CD4-positive, alpha-beta T cell (primary cell): ENCODE results near the gene PLCXD1. TPM values are rescaled to one million over a fixed set of nuclear protein-coding genes. Genes with fewer than 3 reads are reported as not detected.
A peak's percentile ranks its signal among the peaks of the same experiment; 100 is the strongest.

Experiments
- ATAC-seq: fragments of 200-7000 bp; cut with Tn5 transposase; one replicate; pipeline ENCODE4 v1.10.0; 2022; ENCODE audit warnings: mild to moderate bottlenecking; ENCODE audit not compliant: poor library complexity
- CTCF ChIA-PET: fragments of 350-600 bp; sonication (Branson Sonifier 250); formaldehyde crosslinking; loops from one replicate; lab custom pipeline; 2021; ENCODE audit warnings: antibody characterized with exemption, inconsistent platforms; lab: Charles Lee
- POLR2A ChIA-PET: fragments of 350-600 bp; sonication (Branson Sonifier 250); formaldehyde crosslinking; loops from one replicate; lab custom pipeline; 2021; ENCODE audit warnings: antibody characterized with exemption, inconsistent platforms; lab: Charles Lee
- DNase-seq, 14 experiments: peaks; one replicate each; pipeline ENCODE4 v3.0.0-alpha.2; 2013 to 2020; ENCODE audit warnings: mixed read lengths in 2 of 14
- H3K27ac ChIP-seq, 2 donors: one replicate each; pipeline versions ENCODE4 v1.5.1 to v1.7.0; 2013; ENCODE audit warnings: low read length in 2 of 2, low read depth in 1 of 2, mild to moderate bottlenecking in 1 of 2
- H3K27me3 ChIP-seq, 2 experiments: 1 replicate in 1 of 2; 2 replicates in 1 of 2; pipeline versions ENCODE4 v1.6.1 to v1.7.0; 2013; ENCODE audit warnings: low read length in 2 of 2, control low read depth in 1 of 2, mild to moderate bottlenecking in 1 of 2, moderate library complexity in 1 of 2; ENCODE audit not compliant: insufficient read depth in 2 of 2, control insufficient read depth in 1 of 2
- H3K36me3 ChIP-seq: one replicate; pipeline ENCODE4 v1.6.1; 2013; ENCODE audit warnings: low read length, control low read depth; ENCODE audit not compliant: insufficient read depth
- H3K4me1 ChIP-seq: one replicate; pipeline ENCODE4 v1.6.1; 2013; ENCODE audit warnings: low read length, control low read depth; ENCODE audit not compliant: insufficient read depth
- H3K4me3 ChIP-seq: one replicate; pipeline ENCODE4 v1.5.1; 2013; ENCODE audit warnings: mild to moderate bottlenecking, low read length, moderate library complexity
- H3K9me3 ChIP-seq, 2 experiments: 1 replicate in 1 of 2; 2 replicates in 1 of 2; pipeline versions ENCODE4 v1.6.1 to v1.7.0; 2013; ENCODE audit warnings: low read length in 2 of 2, mild to moderate bottlenecking in 2 of 2, control low read depth in 1 of 2, moderate library complexity in 1 of 2; ENCODE audit not compliant: control insufficient read depth in 1 of 2, insufficient read depth in 1 of 2
- H3K27ac Mint-ChIP-seq: one replicate; pipeline ENCODE4 v1.8.0; 2020; ENCODE audit warnings: mixed read lengths
- H3K27me3 Mint-ChIP-seq: one replicate; pipeline ENCODE4 v1.8.0; 2021; ENCODE audit warnings: mixed read lengths
- H3K36me3 Mint-ChIP-seq: one replicate; pipeline ENCODE4 v1.8.0; 2021; ENCODE audit warnings: low read depth, mixed read lengths
- H3K4me1 Mint-ChIP-seq: one replicate; pipeline ENCODE4 v1.8.0; 2021; ENCODE audit warnings: low read depth, mixed read lengths
- H3K4me3 Mint-ChIP-seq: one replicate; pipeline ENCODE4 v1.8.0; 2020; ENCODE audit warnings: mild to moderate bottlenecking, mixed read lengths
- H3K9me3 Mint-ChIP-seq: one replicate; pipeline ENCODE4 v1.8.0; 2020; ENCODE audit warnings: mixed read lengths
- intact Hi-C, 2 experiments: fragments of 100-400 bp; cut with DNase I in 1 of 2; cut with micrococcal nuclease in 1 of 2; formaldehyde crosslinking; loops; one replicate each; pipeline versions ENCODE4 v1.15.1 to v1.9.0; 2023 to 2025; cut with DNase I, micrococcal nuclease
- total RNA-seq, 174 experiments: library from RNA in 2 of 174; stranded (reverse) in 2 of 174; gene quantifications; one replicate each; pipeline ENCODE4 v1.2.3 and lab custom pipeline; 2021 to 2026
- TF ChIP-seq, protein P1 (sequence below): fragments of 200-600 bp; IDR thresholded peaks from one replicate; pipeline ENCODE4 v1.8.0; 2022; ENCODE audit warnings: antibody characterized with exemption, mild to moderate bottlenecking

PLCXD1 gene
- total RNA-seq, 2 experiments from 2014 or later = 33.0 to 35.8 TPM

DNA sequence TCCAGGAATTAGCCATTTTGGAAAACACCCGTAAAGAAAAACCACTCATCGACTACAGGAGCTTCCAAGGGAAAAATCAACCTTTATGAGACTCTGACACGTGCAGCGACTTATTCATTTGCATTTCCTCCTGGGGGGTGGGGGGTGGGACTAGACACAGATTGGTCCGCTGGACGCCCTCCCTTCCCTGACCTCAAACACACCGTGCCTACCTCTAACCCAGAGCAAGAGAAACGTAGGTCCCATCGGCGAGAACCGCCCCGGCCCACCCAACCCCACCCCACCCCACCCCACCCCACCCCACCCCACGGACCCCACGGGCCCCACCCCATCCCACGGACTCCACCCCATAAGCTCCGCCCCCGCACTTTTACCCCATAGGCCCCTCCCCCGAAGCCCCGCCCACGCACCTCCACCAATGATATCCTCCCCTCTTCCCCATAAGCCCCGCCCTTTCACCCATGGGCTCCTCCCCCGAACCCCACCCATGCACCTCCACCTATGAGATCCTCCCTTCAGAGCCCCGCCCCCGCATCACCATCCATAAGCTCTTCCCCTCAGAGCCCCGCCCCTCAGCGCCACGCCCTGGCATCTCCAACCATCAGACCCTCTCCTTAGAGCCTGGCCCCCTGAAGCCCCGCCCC is 36.4 kb downstream of the PLCXD1 start:
- no peaks in the 10 kb centered on the region for H3K27me3 ChIP-seq
- ATAC-seq = no peak
- peaks cover 0 to 16% of the 10 kb centered on the region in 2 experiments for H3K9me3 ChIP-seq
- ChIA-PET CTCF (no interaction called here), POLR2A (no interaction called here)
- peak overlapping the region; percentile 90 for H3K4me3 Mint-ChIP-seq
- no peak for DNase-seq
- H3K27me3 Mint-ChIP-seq = no peaks in the 10 kb centered on the region
- peaks cover 36% of the 10 kb centered on the region for H3K36me3 ChIP-seq
- peaks cover 36% of the 10 kb centered on the region for H3K4me1 ChIP-seq
- TF ChIP-seq, protein P1, sequence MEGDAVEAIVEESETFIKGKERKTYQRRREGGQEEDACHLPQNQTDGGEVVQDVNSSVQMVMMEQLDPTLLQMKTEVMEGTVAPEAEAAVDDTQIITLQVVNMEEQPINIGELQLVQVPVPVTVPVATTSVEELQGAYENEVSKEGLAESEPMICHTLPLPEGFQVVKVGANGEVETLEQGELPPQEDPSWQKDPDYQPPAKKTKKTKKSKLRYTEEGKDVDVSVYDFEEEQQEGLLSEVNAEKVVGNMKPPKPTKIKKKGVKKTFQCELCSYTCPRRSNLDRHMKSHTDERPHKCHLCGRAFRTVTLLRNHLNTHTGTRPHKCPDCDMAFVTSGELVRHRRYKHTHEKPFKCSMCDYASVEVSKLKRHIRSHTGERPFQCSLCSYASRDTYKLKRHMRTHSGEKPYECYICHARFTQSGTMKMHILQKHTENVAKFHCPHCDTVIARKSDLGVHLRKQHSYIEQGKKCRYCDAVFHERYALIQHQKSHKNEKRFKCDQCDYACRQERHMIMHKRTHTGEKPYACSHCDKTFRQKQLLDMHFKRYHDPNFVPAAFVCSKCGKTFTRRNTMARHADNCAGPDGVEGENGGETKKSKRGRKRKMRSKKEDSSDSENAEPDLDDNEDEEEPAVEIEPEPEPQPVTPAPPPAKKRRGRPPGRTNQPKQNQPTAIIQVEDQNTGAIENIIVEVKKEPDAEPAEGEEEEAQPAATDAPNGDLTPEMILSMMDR = no peak
- intact Hi-C loops = loop anchor here (2.0 kb wide), 3 partner anchors 33 to 69 kb away; partner anchors contain the start of gene PPP2R3B (in 1 of the 2)
- peaks cover 26% of the 10 kb centered on the region for H3K36me3 Mint-ChIP-seq
- H3K4me3 ChIP-seq = peak overlapping the region; percentile 71
- H3K27ac ChIP-seq = peak overlapping the region in 1 of 2 donors; percentile 94
- H3K27ac Mint-ChIP-seq = peak overlapping the region; percentile 94
- H3K9me3 Mint-ChIP-seq = no peaks in the 10 kb centered on the region
- H3K4me1 Mint-ChIP-seq = peaks cover 20% of the 10 kb centered on the region

DNA sequence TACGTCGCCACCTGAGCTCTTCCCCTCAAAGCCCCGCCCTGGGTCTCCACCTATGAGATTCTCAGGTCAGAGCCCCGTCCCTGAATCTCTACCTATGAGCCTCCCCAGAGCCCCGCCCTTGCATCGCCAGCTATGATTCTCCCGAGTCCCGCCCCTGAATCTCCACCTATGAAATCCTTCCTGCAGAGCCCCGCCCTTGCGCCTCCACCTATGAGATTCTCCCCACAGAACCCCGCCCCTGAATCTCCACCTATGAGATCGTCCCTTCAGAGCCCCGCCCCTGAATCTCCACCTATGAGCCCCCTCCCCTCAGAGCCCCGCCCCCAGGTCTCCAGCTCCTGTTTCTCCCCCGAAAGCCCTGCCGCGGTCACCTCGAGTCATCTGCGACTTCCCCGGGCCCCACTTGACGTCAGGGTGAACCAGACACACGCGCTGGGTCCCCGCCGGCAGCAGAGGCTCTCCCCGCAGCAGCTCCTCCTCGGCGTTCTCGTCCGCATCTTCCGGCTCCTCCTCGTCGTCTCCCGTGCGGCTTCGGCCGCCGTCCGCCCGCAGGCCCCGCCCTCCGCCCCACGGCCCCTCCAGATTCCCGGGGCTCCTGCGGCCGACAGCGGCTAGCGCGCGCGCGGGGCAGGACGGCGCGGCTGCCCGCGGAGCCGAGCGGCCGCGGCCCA is 37.0 kb downstream of the PLCXD1 start:
- peaks cover 27% of the 10 kb centered on the region for H3K36me3 Mint-ChIP-seq
- peaks cover 30% of the 10 kb centered on the region for H3K36me3 ChIP-seq
- peak; percentile 90 to 100 (median 96) for DNase-seq
- ChIA-PET CTCF (no interaction called here), POLR2A (no interaction called here)
- H3K4me1 Mint-ChIP-seq = peaks cover 27% of the 10 kb centered on the region
- H3K4me3 ChIP-seq = peak overlapping the region; percentile 71
- H3K9me3 ChIP-seq = peaks cover 0 to 16% of the 10 kb centered on the region in 2 experiments
- H3K27ac Mint-ChIP-seq = peak overlapping the region; percentile 94
- H3K27ac ChIP-seq = peak overlapping the region; percentile 89 to 94
- no peaks in the 10 kb centered on the region for H3K27me3 ChIP-seq
- H3K9me3 Mint-ChIP-seq = no peaks in the 10 kb centered on the region
- intact Hi-C loops = loop anchor here (2.0 kb wide), 2 partner anchors 35 to 69 kb away; partner anchors contain the start of gene PPP2R3B (in 1 of the 2)
- ATAC-seq = peak; percentile 64
- H3K4me1 ChIP-seq = peaks cover 43% of the 10 kb centered on the region
- peaks cover 2% of the 10 kb centered on the region for H3K27me3 Mint-ChIP-seq
- peak overlapping the region; percentile 90 for H3K4me3 Mint-ChIP-seq
- TF ChIP-seq, protein P1 = no peak

DNA sequence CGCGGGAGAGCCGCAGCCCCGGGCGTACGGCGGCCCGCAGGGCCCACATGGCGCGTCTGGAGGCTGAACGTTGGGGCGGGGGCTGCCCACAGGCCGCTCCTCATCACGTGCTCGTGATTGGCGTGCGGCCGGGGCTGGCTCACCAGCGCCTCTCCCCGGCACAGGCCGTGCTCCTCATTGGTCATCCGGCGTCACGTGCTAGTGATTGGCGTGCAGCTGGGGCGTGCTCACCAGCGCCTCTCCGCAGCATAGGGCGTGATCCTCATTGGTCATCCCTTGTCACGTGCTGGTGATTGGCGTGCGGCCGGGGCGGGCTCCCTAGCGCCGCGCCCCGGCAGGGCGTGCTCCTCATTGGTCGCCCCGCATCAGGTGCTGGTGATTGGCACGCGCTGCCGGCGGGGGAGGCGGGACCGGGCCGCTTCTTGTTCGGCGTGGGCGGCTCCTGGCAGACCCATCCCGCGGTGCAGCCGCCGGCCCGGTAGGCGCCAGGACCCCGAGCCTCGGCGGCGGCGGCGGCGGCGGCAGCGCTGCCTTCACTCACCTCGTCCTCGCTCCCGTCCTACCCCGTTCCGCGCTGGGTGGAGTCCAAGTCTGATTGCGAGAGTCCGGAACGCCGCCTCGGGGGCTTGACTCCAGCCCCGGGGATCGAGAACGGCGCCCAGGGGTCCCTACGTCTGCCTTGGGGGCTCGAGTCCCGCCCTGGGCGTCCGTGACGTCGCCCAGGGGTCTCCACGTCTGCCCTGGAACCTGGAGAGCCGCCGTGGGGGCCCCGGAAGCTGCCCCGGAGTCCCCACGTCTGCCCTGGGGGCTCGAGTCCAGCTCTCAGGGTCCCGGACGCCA is 37.8 kb downstream of the PLCXD1 start, which contains the start of gene GTPBP6:
Gene GTPBP6, minus strand, starts transcription at position 58 of the 840 bp plus-strand sequence. Its CDS starts 9 bp downstream, at position 49.
- Mint-ChIP-seq H3K27me3 (peaks cover 4% of the 10 kb centered on the region), H3K4me3 (peak within 1 kb of the TSS; percentile 91), H3K36me3 (peaks cover 21% of the 10 kb centered on the region), H3K4me1 (peaks cover 34% of the 10 kb centered on the region), H3K9me3 (no peaks in the 10 kb centered on the region), H3K27ac (peak within 1 kb of the TSS; percentile 94)
- no peaks in the 10 kb centered on the region for H3K27me3 ChIP-seq
- TF ChIP-seq, protein P1 = no peak
- peaks cover 22% of the 10 kb centered on the region for H3K36me3 ChIP-seq
- intact Hi-C loops = loop anchor here (2.0 kb wide), 2 partner anchors 36 to 68 kb away; partner anchors contain the start of gene PPP2R3B (in 1 of the 2)
- H3K4me1 ChIP-seq = peaks cover 50% of the 10 kb centered on the region
- DNase-seq = peak; percentile 96 to 100 (median 98)
- peak within 1 kb of the TSS; percentile 97 for H3K4me3 ChIP-seq
- ChIA-PET CTCF (no interaction called here), POLR2A (no interaction called here)
- peak; percentile 63 for ATAC-seq
- peak within 1 kb of the TSS; percentile 89 to 94 for H3K27ac ChIP-seq
- peaks cover 0 to 16% of the 10 kb centered on the region in 2 experiments for H3K9me3 ChIP-seq
